HepG2 (cell line): Measurements from ENCODE around the gene COX6A2. TPM values are rescaled to one million over a fixed set of nuclear protein-coding genes. Genes with fewer than 3 reads are reported as not detected.

ENCODE experiments used
- DPF2 ChIP-seq: sonication (generic); formaldehyde crosslinking; IDR thresholded peaks from 2 replicates; pipeline ENCODE4 v1.4.0; 2020; ENCODE audit warnings: mild to moderate bottlenecking, low read depth, missing genetic modification reagents, borderline replicate concordance
- GATAD2A ChIP-seq: IDR thresholded peaks from 2 replicates; pipeline ENCODE4 v1.6.1; 2016
- HHEX ChIP-seq: IDR thresholded peaks from 2 replicates; pipeline ENCODE4 v1.6.1; 2016; ENCODE audit warnings: control low read depth
- HMGA1 ChIP-seq: sonication (generic); formaldehyde crosslinking; conservative IDR thresholded peaks from 2 replicates; pipeline ENCODE4 v1.4.0; 2020; ENCODE audit warnings: missing genetic modification reagents
- HOXD1 ChIP-seq: sonication (generic); formaldehyde crosslinking; IDR thresholded peaks from 2 replicates; pipeline ENCODE4 v1.5.0; 2020; ENCODE audit warnings: missing genetic modification reagents
- MYNN ChIP-seq: sonication (generic); formaldehyde crosslinking; IDR thresholded peaks from 2 replicates; pipeline ENCODE4 v1.4.0; 2020; ENCODE audit warnings: mild to moderate bottlenecking, low read depth, missing genetic modification reagents
- NR2F6 ChIP-seq, 2 experiments: IDR thresholded peaks; 2 replicates each; pipeline ENCODE4 v1.6.1; 2016; ENCODE audit warnings: antibody characterized with exemption in 1 of 2, mild to moderate bottlenecking in 1 of 2
- PHF5A ChIP-seq: IDR thresholded peaks from one replicate; pipeline ENCODE4 v1.6.1; 2018; ENCODE audit warnings: low read depth, missing genetic modification reagents; ENCODE audit not compliant: unreplicated experiment
- POGZ ChIP-seq: sonication (generic); formaldehyde crosslinking; IDR thresholded peaks from 2 replicates; pipeline ENCODE4 v1.4.0; 2020; ENCODE audit warnings: mild to moderate bottlenecking, missing genetic modification reagents
- SIX1 ChIP-seq: sonication (generic); formaldehyde crosslinking; IDR thresholded peaks from 2 replicates; pipeline ENCODE4 v1.4.0; 2020; ENCODE audit warnings: missing genetic modification reagents, borderline replicate concordance
- SMAD9 ChIP-seq: sonication (generic); formaldehyde crosslinking; IDR thresholded peaks from 2 replicates; pipeline ENCODE4 v1.5.1; 2020; ENCODE audit warnings: mild to moderate bottlenecking, missing genetic modification reagents
- TARDBP ChIP-seq: sonication (generic); formaldehyde crosslinking; IDR thresholded peaks from 2 replicates; pipeline ENCODE4 v1.8.0; 2022; ENCODE audit warnings: mild to moderate bottlenecking, missing genetic modification reagents
- ZKSCAN5 ChIP-seq: sonication (generic); formaldehyde crosslinking; IDR thresholded peaks from 2 replicates; pipeline ENCODE4 v1.5.1; 2020; ENCODE audit warnings: mild to moderate bottlenecking, missing genetic modification reagents
- ZNF264 ChIP-seq: sonication (generic); formaldehyde crosslinking; IDR thresholded peaks from 2 replicates; pipeline ENCODE4 v1.4.0; 2020; ENCODE audit warnings: missing genetic modification reagents
- ZNF34 ChIP-seq: sonication (generic); formaldehyde crosslinking; IDR thresholded peaks from 2 replicates; pipeline ENCODE4 v1.4.0; 2020; ENCODE audit warnings: mild to moderate bottlenecking, missing genetic modification reagents, borderline replicate concordance
- ZNF703 ChIP-seq: sonication (generic); formaldehyde crosslinking; IDR thresholded peaks from 2 replicates; pipeline ENCODE4 v1.5.1; 2020; ENCODE audit warnings: missing genetic modification reagents, mild to moderate bottlenecking, moderate library complexity, borderline replicate concordance
- ZNF776 ChIP-seq: sonication (generic); formaldehyde crosslinking; IDR thresholded peaks from 2 replicates; pipeline ENCODE4 v1.4.0; 2020; ENCODE audit warnings: mild to moderate bottlenecking, missing genetic modification reagents
- polyA plus RNA-seq, 8 experiments: library from polyadenylated mRNA; depleted of rRNA in 3 of 8; stranded (reverse) in 7 of 8; unstranded in 1 of 8; fragments of >200 nt; fragmentation: Illumina TruSeq in 4 of 8; extraction: Trizol in 4 of 8; gene quantifications; 2 replicates each; pipeline versions ENCODE4 v1.2.1 to v1.2.3, GENCODE V29; 2011 to 2016; ENCODE audit warnings: low read depth in 4 of 8, missing spikeins in 1 of 8, mixed read lengths in 1 of 8; ENCODE audit not compliant: insufficient read depth in 1 of 8
- total RNA-seq, 5 experiments: library from RNA; depleted of rRNA; stranded (reverse); fragments of >200 nt; fragmentation: Illumina TruSeq; extraction: Trizol; gene quantifications; 2 replicates each; pipeline ENCODE4 v1.2.3, GENCODE V29; 2016; ENCODE audit warnings: low read depth in 1 of 5
- TF ChIP-seq, protein P1 (sequence below): sonication (generic); formaldehyde crosslinking; IDR thresholded peaks from 2 replicates; pipeline ENCODE4 v1.8.1; 2022; ENCODE audit warnings: low read depth, mild to moderate bottlenecking, missing genetic modification reagents
- TF ChIP-seq, protein P2 (sequence below): fragments of 450-650 bp; IDR thresholded peaks from 2 replicates; pipeline ENCODE4 v1.6.1; 2016
- TF ChIP-seq, protein P3 (sequence below): IDR thresholded peaks from 2 replicates; pipeline ENCODE4 v1.6.1; 2012; ENCODE audit warnings: low read length, improper control_type of control experiment
- TF ChIP-seq, protein P4 (sequence below): sonication (generic); formaldehyde crosslinking; IDR thresholded peaks from 2 replicates; pipeline ENCODE4 v1.5.0; 2020; ENCODE audit warnings: mild to moderate bottlenecking, missing genetic modification reagents, moderate library complexity

The COX6A2 gene
- total and polyA plus RNA-seq, 2 of the 13 experiments (the other 11 are each of a cell fraction or from before 2014, with no cell fraction given): not detected

DNA sequence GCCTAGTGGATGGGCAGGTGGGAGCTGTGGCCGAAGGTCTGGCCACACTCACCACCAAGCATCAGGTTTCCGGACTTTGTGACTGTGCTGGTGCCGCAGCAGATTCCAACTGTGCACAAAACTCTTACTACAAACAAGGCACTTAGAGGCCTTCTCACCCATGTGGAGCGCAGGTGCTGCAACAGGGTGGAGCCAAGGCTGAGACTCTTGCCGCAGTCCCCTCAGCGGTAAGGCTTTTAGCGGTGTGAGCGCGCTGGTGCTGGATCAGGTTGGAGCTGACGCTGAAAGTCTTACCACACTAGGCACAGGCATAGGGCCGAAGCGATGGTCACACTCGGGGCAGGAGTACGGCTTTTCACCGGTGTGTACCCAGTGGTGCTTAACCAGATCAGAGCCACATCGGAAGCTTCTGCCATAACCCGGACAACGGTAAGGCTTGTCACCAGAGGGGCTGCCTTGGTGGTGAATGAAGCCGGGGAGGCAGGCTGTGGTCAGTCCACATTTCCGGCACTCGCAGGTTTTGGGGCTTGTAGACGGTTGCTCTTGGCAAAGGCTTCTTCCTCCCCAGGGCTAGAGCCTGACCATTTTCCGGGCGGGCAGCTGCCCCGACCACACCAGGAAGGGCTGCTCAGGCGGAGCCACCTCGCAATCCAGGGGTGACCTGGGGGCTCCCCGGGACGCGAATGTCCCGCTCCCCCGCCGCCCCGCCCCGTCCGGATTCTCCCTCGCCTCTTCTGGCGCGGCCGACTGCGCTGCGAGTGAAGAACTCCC lies 30.1 kb upstream of the COX6A2 start (continued):
- TF ChIP-seq, protein P1, sequence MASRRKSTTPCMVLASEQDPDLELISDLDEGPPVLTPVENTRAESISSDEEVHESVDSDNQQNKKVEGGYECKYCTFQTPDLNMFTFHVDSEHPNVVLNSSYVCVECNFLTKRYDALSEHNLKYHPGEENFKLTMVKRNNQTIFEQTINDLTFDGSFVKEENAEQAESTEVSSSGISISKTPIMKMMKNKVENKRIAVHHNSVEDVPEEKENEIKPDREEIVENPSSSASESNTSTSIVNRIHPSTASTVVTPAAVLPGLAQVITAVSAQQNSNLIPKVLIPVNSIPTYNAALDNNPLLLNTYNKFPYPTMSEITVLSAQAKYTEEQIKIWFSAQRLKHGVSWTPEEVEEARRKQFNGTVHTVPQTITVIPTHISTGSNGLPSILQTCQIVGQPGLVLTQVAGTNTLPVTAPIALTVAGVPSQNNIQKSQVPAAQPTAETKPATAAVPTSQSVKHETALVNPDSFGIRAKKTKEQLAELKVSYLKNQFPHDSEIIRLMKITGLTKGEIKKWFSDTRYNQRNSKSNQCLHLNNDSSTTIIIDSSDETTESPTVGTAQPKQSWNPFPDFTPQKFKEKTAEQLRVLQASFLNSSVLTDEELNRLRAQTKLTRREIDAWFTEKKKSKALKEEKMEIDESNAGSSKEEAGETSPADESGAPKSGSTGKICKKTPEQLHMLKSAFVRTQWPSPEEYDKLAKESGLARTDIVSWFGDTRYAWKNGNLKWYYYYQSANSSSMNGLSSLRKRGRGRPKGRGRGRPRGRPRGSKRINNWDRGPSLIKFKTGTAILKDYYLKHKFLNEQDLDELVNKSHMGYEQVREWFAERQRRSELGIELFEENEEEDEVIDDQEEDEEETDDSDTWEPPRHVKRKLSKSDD (CRISPR knock-in tag): peak; percentile 94; the same call in 1 of the 2 replicates
- TF ChIP-seq GATAD2A (CRISPR knock-in tag) (peak; percentile 84), HMGA1 (CRISPR knock-in tag) (no peak), ZNF703 (CRISPR knock-in tag) (0 out of 2 replicates have a peak, but pooled peaks have one; percentile 80), MYNN (no peak), ZNF34 (peak; percentile 29; the same call in 1 of the 2 replicates), SMAD9 (CRISPR knock-in tag) (peak; percentile 95; the same call in 1 of the 2 replicates), ZKSCAN5 (CRISPR knock-in tag) (no peak), ZNF264 (CRISPR knock-in tag) (peak; percentile 92), TARDBP (peak; percentile 95), POGZ (CRISPR knock-in tag) (peak; percentile 68), ZNF776 (CRISPR knock-in tag) (peak; percentile 82), NR2F6 (IDR thresholded peaks at IDR 0.05) (no peak), NR2F6 (CRISPR knock-in tag; IDR thresholded peaks at IDR 0.05) (peak; percentile 78), DPF2 (CRISPR knock-in tag) (peak; percentile 69), HOXD1 (CRISPR knock-in tag) (peak; percentile 39; the same call in 1 of the 2 replicates), SIX1 (peak; percentile 99), PHF5A (peak; percentile 80), HHEX (0 out of 2 replicates have a peak, but pooled peaks have one; percentile 6)
- TF ChIP-seq, protein P2, sequence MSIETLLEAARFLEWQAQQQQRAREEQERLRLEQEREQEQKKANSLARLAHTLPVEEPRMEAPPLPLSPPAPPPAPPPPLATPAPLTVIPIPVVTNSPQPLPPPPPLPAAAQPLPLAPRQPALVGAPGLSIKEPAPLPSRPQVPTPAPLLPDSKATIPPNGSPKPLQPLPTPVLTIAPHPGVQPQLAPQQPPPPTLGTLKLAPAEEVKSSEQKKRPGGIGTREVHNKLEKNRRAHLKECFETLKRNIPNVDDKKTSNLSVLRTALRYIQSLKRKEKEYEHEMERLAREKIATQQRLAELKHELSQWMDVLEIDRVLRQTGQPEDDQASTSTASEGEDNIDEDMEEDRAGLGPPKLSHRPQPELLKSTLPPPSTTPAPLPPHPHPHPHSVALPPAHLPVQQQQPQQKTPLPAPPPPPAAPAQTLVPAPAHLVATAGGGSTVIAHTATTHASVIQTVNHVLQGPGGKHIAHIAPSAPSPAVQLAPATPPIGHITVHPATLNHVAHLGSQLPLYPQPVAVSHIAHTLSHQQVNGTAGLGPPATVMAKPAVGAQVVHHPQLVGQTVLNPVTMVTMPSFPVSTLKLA: peak; percentile 54
- TF ChIP-seq, protein P3, sequence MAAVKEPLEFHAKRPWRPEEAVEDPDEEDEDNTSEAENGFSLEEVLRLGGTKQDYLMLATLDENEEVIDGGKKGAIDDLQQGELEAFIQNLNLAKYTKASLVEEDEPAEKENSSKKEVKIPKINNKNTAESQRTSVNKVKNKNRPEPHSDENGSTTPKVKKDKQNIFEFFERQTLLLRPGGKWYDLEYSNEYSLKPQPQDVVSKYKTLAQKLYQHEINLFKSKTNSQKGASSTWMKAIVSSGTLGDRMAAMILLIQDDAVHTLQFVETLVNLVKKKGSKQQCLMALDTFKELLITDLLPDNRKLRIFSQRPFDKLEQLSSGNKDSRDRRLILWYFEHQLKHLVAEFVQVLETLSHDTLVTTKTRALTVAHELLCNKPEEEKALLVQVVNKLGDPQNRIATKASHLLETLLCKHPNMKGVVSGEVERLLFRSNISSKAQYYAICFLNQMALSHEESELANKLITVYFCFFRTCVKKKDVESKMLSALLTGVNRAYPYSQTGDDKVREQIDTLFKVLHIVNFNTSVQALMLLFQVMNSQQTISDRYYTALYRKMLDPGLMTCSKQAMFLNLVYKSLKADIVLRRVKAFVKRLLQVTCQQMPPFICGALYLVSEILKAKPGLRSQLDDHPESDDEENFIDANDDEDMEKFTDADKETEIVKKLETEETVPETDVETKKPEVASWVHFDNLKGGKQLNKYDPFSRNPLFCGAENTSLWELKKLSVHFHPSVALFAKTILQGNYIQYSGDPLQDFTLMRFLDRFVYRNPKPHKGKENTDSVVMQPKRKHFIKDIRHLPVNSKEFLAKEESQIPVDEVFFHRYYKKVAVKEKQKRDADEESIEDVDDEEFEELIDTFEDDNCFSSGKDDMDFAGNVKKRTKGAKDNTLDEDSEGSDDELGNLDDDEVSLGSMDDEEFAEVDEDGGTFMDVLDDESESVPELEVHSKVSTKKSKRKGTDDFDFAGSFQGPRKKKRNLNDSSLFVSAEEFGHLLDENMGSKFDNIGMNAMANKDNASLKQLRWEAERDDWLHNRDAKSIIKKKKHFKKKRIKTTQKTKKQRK: no peak
- TF ChIP-seq, protein P4, sequence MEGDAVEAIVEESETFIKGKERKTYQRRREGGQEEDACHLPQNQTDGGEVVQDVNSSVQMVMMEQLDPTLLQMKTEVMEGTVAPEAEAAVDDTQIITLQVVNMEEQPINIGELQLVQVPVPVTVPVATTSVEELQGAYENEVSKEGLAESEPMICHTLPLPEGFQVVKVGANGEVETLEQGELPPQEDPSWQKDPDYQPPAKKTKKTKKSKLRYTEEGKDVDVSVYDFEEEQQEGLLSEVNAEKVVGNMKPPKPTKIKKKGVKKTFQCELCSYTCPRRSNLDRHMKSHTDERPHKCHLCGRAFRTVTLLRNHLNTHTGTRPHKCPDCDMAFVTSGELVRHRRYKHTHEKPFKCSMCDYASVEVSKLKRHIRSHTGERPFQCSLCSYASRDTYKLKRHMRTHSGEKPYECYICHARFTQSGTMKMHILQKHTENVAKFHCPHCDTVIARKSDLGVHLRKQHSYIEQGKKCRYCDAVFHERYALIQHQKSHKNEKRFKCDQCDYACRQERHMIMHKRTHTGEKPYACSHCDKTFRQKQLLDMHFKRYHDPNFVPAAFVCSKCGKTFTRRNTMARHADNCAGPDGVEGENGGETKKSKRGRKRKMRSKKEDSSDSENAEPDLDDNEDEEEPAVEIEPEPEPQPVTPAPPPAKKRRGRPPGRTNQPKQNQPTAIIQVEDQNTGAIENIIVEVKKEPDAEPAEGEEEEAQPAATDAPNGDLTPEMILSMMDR (CRISPR knock-in tag): peak; percentile 93
